Cardiac septum (tissue), 1 donor: ENCODE data around the gene CD83. TPM values are rescaled to one million over a fixed set of nuclear protein-coding genes. Genes with fewer than 3 reads are reported as not detected.

Experiments
- DNase-seq: peaks from one replicate; pipeline ENCODE4 v3.0.0-alpha.2; 2020; ENCODE audit warnings: low spot score
- intact Hi-C: fragments of 100-400 bp; cut with DNase I; formaldehyde crosslinking; loops from one replicate; pipeline ENCODE4 v1.14.0; 2022
- total RNA-seq: library from RNA; stranded (reverse); fragmentation: NEBNext Ultra II Directional; extraction: Animal tissue kit (Norgen Biotek cat#: 25700); gene quantifications from one replicate; pipeline ENCODE4 v1.2.1, GENCODE V29; 2021
- donor health status: DM: no; HTN: no; CAD: no.

The CD83 gene
- total RNA-seq, 1 donor from 2014 or later: 1.7 TPM

DNA sequence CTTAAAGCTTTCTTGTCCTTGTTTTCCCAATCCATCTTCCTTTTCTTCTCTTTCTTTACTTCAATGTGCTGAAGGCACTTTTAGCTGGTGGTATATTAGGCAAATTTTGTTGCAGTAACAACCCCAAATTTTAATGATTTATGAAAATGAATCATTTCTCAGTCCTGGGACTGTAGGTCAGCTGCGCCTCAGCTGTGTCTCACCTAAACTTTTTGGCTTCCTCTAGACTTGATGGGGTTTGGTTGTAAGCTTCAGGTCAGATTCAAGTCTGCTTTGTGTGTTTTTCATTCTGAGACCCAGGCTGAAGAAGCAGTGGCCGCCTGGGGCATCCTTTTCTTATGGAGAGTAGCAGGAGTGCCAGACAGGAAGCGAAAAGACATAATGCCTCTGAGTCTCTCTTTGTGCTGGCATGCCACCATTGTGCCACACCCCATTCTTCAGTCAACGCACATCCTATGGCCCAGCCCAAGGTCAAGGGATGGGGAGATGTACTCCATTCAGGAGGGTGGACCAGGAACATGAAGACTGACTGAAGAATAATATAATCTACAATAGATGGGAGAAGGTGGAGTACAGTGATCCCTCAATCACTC lies 28.9 kb upstream of the CD83 start:
- intact Hi-C loops: no loop called here
- DNase-seq: no peak

DNA sequence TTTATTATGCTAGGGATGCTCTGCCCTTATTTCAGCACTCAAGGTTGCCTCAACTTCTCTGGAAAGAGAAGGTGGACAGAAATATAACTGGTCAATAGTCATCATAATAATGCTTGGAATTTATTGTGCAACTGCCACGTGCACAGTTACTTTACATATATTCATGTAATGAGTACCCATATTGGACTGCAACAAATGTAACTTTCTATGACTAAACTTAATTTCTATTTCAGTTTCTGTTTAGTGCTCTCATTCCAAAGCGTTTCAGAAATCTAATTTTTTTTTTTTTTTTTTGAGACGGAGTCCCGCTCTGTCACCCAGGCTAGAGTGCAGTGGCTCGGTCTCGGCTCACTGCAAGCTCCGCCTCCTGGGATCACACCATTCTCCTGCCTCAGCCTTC lies 28.3 kb upstream of the CD83 start:
- intact Hi-C loops: no loop called here
- no peak for DNase-seq

DNA sequence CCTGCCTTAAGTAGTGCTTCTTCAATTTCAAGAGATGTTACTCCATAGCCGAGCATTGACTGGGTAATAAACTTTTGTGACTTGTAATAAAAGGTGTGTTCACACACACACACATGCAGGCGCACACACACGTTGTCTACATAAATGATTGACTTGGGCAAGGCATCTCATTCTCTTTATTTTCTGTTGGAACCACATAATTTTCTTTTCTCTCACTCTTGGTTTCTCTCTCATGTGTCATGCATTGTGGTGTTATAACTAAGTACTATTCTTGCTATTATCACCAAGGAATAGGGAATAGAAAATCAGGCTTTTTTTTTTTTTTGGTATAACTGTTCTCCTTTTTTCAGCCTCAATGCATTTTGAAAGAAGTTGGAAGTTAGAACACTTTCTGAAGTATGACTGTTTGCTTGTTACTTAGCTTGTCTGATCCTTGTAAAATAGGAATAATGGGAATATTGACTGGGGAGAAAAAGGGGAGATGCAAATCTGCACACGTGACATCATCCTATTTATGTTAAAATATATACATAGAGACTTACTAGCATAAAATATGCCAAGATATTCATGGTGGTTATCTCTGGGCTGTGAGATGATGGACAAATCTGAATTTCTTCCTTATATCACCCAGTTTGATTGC lies 26.1 kb upstream of the CD83 start:
- DNase-seq: no peak
- intact Hi-C loops: no loop called here

DNA sequence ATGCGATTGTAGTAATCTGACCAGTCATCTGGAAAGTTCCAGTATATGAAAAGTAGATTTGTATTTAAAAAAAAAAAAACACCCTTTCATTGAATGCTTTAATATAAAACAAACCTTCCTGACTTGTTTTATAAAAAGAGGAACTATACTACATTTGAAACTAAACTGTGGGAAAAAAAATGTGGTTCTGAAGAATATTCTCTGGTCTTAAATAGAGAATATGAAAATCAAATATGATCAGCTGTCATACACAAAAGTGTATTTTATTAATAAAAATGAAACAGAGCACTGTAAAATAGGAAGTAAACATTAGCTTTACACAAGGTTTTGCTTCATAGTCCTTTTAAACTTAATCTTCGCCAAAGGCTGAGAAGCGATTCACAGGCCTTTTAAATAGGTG lies 25.3 kb upstream of the CD83 start:
- DNase-seq: no peak
- intact Hi-C loops: no loop called here

DNA sequence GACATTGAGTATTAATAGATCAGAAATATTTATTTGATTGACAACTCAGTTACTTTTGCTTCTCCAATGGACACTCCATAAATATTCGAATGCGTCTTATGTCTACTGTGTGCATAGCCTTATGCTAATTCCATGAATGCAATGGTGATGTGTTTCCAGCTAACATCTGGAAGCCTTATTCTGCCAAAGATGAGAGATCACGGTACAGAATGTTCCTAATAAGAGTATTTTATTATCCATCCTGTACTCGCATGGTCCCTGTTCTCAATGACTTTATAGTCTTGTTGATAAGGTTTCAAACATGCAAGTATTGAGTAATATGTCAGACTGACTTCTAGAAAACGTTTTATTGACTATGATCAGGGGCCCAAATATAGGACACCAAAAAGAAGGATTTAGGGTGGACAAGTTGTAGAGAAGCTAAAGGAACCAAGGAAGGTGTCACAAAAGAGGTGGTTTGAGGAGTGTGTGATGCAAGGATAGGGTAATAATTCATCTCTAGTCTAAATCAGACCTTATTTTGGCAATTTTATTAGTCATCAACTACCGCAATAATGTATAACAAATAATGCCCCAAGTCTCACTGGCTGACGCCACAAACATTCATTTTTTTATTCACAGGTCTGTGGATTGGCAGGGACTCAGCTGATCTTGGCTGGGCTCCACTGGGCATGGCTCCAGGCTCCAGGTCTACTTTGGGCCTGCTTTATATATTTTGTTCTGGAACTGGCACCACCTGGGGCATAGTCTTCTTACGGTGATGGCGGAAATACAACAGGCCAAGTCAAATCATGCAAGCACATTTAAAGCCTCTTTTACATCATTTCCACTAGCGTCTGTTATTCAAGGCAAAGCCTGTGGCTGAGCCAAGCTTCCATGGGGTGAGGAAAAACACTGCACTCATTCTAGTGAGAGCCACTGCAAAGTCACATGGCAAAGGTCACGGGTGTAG lies 24.5 kb upstream of the CD83 start:
- no peak for DNase-seq
- intact Hi-C loops: no loop called here

DNA sequence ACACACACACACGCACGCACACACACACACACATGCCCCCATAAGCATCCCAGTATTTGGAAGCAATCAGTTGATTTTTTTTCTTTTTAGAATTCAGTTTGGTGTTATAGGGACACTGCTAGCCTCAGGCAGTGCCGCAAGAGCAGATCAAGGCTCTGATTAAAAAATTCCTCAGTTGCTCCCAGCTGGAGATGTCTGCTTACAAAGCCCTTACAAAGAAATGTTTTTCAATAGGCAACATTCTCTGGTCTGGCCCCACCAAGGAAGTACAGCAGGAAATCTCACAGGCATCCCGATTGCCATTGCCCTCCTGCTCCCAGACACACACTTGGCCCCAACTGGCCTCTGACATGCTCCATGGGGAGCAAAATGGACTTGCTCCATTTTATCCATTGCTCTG lies 22.9 kb upstream of the CD83 start:
- intact Hi-C loops: no loop called here
- no peak for DNase-seq

DNA sequence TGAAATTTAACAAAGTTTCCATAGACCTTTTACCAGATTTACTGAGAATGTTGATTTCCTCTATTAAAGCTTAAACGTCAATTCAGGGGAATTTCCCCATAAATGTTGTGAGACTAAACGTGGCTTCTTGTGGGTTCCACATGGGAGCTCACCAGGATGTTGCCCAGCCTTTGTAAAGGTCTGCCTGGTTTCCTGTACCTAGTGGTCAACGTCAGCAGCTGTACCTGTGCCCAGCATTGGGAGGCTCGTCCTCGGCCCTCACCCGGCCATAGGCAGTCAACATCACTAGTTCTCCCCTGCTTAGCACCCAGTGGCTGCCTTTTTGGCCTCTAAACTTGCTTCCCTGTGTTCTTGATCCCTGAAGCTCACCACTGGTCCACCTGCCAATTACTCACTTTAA lies 22.1 kb upstream of the CD83 start:
- intact Hi-C loops: no loop called here
- no peak for DNase-seq

DNA sequence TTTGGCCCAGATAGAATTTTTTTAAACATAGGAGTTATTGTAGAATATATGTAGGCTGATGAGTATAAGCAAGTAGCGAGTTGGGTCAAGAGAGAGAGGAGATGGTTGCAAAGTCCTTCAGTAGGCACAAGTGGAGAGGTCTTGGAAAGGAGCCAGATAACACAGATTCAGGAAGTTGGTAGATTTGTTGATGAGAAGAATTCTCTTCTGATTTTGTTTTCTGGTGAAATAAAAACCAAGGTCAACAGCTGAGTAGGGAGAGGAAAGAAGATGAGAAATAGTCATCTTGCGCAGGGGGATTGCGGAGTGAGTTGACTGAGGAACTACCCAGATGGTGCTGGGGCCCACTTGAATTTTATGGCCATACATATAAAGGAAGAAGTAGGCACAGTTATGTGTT lies 17.4 kb upstream of the CD83 start:
- DNase-seq: no peak
- intact Hi-C loops: no loop called here

DNA sequence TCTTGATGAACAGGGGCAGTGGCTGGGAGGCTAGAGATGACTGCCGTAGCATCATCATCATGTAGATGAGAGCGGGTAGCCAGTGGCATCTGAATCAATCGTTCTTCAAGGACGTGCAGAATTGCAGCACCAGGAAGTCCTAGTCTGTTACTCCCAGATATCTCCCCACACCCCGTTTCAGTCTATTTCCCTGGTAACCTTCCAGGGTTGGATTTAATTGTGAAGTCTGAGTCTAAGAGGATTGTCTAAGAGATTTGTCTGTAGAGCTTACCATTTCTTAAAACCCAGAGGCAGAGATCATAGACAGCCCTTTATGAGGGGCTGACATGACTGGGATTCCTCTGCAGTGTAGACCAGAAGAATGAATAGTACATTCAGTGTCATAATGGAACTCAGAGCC lies 16.6 kb upstream of the CD83 start:
- DNase-seq: no peak

DNA sequence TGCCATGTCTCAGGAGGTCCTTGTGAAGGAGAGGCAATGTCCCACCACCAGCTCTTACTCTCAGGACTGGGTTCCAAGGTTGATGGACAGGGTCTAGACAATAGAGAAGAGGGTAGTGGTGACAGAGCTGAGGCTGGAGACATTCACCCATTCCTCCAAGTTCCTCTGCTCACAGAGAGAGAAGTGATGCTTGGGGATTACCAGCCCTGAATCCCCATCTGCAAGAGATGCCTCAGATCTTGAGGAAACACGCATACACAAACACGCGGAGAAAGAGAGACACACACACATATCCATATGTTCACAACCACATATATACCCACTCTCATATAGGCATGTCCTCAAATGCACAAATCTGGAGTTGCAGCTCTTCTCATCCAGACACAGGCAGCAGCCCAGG lies 15.2 kb upstream of the CD83 start:
- DNase-seq: no peak
- intact Hi-C loops: no loop called here

More for the DNA sequence above, 16.6 kb upstream of the CD83 start:
- intact Hi-C loops: no loop called here

DNA sequence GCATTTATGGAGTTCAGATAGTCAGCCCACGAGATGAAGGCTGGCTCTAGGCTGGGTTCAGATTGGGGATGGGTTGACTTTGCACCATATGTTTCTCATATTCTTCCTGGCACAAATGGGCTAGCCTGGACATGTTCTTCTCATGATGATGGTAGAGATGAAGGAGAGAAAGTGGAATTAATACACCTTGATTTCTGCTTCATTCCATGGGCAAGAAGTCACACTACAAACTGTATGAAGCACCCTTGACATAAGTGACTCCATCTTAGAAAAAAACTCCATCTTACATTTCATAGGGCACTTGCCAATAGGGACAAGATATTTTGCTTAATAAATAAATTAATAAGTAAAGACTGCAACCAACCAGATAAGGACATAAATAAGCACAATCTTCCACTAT lies 12.0 kb upstream of the CD83 start:
- no peak for DNase-seq
- intact Hi-C loops: no loop called here

DNA sequence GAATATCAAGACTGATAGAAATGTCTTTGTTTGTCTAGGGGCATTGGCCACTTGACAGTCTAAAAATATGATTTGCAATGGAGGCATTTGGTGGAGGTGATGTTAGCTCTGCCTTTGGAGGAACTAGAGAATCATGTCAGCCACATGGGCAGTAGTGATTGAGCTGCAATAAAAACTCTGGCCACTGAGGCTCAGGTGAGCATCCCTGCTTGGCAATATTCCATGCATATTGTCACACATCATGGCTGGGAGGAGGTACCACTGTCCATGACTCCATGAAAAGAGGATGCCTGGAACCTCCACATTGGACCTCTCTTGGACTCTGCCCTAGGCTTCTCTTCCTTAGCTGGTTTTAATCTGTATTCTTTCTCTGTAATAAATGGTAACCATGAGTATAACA lies 10.6 kb upstream of the CD83 start:
- DNase-seq: no peak
- intact Hi-C loops: no loop called here

DNA sequence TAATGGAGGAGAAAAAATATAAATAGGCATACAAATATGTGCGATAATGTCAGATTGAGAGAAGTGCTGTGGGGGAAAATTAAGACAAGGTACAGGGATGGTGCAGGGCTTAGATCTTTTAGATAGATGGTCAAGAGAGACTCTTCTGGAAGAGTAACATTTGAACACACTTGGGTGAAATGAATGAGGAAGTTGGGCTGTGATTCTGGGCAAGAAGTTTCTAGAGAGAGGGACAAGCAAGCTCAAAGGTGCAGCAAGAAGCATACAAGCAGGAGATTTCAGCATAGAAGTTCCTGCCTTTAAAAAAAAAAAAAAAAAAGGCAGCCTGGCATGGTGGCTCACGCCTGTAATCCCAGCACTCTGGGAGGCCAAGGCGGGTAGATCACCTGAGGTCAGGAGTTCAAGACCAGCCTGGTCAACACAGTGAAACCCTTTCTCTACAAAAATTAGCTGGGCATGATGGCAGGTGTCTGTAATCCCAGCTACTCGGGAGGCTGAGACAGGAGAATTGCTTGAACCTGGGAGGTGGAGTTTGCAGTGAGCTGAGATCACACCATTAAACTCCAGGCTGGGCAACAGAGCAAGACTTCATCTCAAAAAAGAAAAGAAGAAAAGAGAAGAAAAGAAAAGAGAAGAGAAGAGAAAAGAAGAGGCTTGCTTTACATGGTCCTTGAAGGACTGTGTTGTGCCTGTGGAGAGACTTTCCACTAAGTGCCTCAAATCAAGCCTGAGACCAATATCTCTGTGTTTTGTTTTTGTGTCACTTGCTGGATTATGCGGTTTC lies 9.7 kb upstream of the CD83 start:
- no peak for DNase-seq
- intact Hi-C loops: no loop called here

DNA sequence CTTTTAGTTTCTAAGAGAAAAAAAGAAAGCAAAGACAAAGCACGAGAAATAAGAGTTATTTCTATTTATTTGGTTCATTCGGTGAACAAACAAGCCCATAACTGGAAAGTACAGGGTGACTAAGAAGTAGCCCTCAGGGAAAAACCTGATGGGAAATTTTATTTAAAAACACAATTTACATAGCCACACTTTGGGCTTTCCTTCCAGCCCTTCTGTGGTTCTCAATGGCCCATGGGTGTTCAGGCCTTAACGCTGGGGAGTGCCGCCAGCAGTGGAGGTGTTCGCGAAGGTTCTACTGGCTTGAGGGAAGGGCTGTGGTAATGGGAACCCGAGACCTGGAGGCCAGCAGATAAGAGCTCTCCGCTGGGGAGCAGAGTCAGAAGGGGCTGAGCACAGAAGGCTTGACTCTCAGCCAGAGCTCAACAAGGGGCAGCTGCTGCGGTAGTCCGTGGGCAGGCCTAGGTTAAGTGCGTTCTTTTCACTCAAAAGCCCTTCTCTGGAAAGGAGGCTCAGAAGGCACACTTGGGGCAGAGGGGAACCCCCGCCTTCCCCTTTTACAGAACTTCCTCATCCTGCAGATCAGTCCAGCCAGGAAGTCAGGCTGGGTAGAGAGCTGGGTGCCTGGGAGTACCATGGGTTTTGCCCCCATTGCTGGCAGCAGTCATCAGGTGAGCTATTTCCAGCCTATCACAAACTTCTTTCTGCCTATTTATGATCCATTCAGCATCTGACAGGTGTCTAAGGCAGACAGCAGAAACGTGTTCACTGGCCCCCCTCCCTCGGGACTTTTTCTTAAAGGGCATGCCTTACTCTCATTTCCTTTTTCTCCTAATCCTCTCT lies 8.8 kb upstream of the CD83 start:
- intact Hi-C loops: no loop called here
- peak; percentile 86 for DNase-seq

DNA sequence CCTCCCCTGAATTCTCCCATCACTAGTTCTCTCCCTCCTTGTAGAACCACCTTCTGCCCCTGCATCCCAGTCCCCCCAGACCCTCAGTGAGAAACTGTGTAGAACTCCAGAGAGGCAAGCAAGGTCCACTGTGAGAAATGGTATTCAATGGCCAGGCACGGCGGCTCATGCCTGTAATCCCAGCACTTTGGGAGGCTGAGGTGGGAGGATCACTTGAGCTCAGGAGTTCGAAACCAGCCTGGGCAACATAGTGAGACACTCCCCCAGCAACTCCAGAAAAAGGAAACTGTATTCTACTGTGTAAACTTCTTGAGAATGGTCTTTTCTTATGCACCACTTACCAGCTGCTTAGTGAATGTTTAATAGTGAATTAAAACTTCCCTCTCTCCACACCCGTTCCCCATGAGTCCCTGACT lies 8.2 kb upstream of the CD83 start:
- no peak for DNase-seq
- intact Hi-C loops: no loop called here

DNA sequence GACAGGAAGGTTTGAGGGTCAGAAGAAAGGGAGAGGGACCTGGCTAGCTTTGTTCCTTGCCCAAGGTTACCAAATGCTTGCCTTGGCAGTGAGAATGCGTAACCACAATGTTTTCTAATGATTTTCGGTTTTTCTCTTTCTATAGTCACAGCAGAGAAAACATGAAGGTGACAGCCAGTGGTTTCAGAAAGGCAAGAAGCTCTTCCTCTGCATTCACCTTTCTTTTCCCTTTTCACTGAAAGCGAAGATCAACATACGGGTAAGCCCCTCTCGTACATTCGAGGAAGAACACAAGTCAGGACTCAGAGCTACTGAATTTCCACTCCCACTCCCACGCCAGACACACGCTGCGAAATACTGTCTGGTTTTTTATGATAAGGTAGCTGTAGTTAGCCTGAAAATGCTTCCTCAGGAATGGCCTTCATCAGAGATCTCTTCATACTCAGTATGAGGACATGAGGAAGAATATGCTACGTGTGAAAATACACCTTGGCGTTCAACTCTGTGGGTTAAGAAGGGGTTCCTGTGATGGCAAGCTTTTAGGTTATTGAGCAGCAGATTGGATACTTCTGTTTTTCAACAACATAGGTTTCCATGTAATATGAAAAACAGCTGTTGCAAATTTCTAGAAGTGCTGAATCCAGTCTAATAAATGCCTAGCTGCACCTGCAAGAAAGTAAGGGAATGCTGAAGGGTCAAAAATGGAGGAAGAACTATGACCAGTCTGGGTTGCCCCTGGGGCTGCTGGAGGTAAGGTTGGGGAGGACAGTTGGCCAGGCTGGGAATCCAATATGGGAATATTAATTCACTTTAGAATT lies 7.4 kb upstream of the CD83 start:
- intact Hi-C loops: no loop called here

DNA sequence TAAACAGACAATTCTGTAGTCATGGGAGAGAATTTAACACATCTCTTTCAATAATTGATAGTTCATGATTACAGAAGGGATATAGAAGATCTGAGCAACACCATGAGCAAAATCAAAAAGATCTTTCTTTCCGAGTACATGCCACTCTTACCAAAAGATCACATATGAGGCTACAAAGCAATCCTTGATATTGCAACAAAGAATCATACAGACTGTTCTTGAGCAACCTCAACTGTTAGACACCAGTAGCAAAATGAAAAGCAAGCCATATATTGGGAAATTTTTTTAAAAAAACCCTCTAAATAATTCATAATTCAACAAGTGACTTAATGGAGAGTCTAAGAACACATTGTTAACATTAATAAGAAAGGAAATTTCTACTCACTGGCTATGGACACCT lies 3.6 kb upstream of the CD83 start:
- intact Hi-C loops: no loop called here
- DNase-seq: no peak

More for the DNA sequence above, 7.4 kb upstream of the CD83 start:
- no peak for DNase-seq

DNA sequence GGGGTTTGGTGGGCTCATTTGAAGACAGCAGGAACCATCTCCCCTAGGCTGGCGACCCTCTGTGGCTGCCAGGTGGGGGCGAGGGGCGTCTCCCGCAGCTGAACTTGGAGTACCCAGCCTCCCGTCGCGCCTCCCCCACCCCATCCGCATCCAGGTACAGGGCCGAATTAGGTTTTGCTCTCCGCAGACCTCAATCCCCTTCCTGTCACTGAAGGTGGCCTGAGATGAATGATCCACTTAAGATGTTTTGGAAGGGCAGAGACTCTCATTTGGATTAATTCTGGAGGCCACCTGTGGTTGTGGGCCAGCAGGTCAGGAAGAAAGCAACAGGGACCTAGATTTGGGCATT lies 493 bp downstream of the CD83 start:
- intact Hi-C loops: no loop called here
- DNase-seq: no peak
